ELF-1 (cell line): Measurements from ENCODE around the gene SPPL2A.
"Not testable (repeated sequence)": the region's sequence is repeated elsewhere in the genome, so short reads cannot be mapped to it uniquely, and the experiment has no call there.

Experiments
- DNase-seq: peaks from one replicate; pipeline ENCODE4 v3.0.0-alpha.2; 2016; ENCODE audit warnings: low read depth, low spot score

Gene SPPL2A

DNA sequence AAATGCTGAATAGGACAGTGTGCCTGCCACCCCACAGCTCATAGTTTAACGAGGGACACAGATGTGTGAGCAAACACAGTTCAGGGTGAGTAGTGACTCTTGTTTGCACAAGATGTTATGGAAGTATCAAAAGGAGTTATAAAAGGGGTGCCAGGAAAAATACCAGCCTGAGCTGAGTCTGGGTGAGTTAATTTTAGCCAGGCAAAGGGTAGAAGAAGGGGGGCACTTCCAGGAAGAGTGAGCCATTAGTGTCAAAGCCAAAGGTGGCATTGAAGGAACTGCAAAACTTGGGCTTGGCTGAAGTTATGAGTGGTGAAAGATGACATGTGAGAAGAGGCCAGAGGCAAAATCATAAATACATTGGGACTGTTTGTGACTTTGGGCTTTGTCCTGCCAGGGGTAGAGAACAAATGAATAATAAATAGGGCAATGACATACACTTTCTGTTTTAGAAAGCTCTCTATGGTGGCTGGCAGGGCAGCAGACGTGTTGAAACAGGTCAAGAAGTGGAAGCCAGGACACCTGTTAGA, 1.9 kb upstream of the SPPL2A start:
- no peak for DNase-seq

DNA sequence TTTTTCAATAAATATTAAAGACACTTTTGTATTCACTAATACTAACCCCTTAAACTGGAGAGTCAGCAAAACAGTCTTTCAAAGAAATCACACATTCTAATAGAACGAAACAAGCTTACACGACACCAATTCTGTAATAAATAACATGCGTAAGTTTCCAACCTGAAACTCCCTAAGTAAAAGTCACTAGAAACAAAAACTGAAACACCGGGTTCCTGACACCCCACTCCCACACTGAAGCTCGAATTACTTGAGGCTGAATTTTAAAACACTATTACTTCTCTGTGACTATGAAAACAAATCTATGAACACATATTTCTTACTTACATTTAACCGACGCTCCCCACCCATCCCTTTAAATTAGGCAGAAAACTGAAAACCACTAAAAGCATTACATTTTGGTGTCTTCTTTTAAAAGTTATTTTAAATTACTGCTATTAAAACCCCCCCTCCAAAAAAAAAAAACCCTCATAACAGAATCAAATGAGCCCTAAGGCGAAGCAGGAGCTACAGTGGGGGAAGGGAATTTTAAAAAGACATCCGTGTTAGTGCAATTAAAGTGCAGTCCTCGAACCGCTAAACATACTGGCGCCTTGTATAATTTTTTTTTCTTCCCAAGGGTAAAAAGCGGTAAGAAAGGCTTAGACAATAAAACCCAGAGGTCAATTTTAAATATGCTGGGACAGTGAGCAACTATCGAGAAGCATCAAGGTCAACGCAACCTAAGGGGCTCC, 878 bp downstream of the SPPL2A start:
- DNase-seq: no peak

- DNase-seq: no peak
These were observed 6.7 kb downstream of the SPPL2A start for GRCh38 chr15:50758712-50759205.

DNA sequence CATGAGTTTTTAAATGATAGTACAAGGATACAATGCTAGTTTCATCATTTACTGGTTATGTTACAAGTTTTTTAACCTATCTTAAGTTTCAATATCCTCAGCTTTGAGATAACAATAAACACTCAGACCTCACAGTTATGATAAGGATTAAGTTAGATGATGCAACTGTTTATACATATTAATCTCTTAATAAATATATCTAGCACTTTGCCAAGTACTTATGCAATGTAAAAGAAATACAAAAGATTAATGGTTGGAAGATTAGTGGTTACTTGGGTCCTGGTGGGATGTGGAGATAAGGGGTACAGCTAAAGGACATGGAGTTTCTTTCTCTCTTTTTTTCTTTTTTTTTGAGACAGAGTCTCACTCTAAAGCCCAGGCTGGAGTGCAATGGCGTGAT, 12.0 kb downstream of the SPPL2A start:
- no peak for DNase-seq

DNA sequence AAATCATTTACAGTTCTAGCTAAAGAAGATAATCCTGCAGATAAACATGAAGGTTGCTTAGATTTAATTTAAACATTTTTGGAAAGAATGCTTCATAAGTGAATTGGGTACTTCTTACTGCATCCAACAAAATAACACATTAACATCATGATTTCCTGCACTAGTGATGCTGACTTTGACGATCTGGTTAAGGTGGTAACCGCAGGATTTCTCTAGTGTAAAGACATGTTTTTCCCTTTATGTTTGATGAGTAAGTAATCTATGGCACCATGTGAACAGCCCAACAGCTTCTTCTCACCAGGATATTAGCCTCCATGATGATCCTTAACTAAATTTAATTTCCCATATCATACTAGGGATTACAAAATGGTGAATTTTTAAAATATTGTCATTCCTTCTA, 14.1 kb downstream of the SPPL2A start:
- no peak for DNase-seq

GRCh38 chr15:50750227-50750705, 15.2 kb downstream of the SPPL2A start:
- DNase-seq: no peak

DNA sequence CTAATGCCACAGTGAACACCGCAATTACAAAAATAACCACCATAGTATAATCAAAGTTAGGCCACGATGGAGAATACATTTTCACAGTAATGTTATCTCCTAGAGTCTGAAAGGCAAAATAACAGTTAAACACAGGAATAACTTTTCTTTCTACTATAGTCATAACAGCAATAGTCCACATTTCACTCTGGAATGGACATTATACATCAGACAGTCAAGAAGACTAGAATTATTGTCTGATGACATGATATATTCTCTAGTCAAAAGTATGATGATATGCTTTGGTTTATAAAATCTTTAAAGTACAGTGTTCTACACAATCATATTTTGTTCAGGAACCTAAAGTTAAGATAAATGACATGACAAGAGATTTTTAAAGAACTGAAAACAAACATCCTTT, 18.0 kb downstream of the SPPL2A start:
- DNase-seq: no peak

DNA sequence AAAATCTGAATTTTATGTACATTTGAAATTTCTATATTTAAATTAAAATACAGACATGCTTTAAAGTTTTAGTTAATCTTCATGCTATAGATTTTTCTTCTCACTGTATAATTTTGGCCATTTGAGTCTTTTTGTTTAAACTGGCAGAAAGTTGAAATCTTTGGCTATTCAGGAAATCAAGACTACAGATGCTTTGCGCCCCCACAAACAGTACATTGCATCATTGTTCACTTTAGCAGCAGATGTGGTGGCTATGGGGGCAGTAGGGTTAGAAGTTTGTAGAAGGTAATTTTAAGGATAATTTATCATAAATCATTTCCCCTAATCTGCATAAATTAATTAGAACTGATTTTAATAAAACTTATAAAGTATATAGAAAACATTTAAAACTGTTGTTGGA, 20.9 kb downstream of the SPPL2A start:
- no peak for DNase-seq

DNA sequence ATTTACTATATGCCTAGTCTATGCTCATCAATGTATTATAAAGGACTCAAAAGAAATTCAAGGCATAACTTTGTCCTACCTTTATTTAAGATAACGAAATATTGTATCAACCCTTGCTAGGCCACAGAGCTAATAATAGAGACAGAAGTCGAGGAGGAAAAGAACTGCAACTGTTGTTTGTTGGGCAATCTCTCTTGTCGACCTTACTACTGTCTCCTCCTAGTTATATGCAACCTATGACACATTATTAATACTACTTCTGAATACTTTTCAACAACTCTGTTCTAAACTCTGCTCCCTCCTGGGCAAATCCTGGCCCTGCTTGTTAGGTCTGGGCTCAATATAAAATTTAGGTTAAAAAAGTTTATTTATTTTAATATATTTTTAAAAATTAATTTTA, 24.6 kb downstream of the SPPL2A start:
- DNase-seq: no peak

GRCh38 chr15:50736823-50737222, 28.7 kb downstream of the SPPL2A start:
- DNase-seq: no peak

DNA sequence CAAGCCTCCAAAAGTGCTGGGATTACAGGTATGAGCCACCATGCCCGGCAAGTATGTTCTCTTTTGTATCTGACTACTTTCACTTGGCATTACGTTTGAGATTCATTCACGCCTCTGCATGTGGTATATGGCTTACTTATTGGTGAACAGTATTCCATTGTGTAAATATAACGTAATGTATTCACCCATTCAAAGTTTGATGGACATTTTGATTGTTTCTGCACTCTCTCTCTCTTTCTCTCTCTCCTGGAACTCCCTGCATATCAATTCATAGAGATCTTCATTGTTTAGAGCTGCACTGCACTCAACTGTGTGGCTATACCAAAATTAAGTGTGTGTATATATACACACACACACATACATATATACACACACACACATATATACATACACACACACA, 30.4 kb downstream of the SPPL2A start:
- no peak for DNase-seq

DNA sequence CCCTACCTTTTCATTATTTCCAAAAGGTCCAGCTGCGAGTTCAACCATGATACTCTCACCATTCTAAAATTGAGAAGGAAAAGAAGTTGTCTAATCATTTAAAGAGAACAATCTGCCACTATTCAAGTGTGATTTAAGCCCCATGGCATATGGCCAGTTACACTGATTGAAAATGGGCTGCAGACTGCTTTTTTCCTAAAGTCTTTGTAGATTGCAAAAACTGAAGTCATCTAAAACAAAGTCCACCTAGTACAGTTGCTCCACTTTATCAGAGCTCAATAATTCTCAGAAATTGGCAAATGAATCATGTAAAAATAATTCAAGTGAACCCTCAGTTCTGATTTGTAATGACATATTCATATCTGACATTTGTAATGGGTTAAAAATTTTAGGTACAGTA, 39.2 kb downstream of the SPPL2A start:
- no peak for DNase-seq

DNA sequence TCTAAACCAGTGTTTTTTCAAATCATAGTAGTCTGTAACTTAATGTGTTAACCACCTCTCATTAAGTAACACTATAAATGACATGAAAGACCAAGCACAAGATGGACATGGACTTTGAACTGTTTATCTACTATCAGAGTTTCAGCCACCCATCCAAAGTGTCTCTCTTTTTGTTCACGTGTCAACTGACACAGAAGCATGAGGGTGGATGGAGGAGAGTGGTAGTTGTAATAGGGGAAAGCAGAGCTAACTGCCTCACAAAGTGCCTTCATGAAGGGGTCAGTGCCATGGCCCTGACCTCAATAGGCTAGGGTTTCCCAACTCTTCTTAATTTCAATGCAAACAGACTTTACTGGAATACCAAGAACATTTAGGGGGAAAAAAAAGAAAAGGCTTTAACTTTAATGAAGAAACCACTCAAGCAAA, 46.8 kb downstream of the SPPL2A start:
- no peak for DNase-seq

DNA sequence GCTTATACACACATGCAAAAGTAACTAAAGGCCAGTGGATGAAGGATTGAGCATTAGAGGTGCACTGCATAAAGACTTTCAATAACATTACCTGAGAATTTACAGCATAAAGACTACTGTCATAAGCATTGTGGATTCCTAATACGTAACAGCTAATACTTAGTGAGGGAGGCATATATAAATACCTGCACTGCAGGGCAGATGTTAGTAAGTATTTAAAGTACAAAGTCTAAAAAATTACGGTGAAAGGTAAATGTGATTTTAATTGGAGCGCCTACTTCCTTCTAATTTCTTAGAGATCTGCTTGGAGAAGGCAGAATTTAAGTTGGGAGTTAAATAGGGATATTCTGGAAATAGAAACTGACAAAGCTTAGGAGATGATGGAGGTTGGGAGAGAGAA, 53.5 kb downstream of the SPPL2A start:
- no peak for DNase-seq

DNA sequence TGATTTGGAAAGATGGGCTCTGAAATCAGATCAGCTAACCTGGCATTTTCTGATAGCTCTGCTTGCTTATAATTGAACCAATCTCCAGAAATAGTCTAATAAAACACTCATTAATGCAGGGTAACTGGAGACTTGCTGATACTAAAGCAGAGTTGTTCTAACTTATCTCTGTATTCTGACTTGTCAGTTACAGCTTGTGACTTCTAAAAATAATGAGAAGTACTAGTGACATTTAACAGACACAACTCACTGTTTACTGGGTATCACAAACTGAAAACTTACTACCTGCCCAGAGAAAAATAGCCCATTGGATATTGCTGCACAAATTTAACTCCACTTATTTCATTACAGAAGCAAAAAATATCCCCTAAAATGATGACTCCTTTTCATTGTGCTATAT, 54.9 kb downstream of the SPPL2A start:
- no peak for DNase-seq

- no peak for DNase-seq
These were observed 57.6 kb downstream of the SPPL2A start for GRCh38 chr15:50707878-50708427.

DNA sequence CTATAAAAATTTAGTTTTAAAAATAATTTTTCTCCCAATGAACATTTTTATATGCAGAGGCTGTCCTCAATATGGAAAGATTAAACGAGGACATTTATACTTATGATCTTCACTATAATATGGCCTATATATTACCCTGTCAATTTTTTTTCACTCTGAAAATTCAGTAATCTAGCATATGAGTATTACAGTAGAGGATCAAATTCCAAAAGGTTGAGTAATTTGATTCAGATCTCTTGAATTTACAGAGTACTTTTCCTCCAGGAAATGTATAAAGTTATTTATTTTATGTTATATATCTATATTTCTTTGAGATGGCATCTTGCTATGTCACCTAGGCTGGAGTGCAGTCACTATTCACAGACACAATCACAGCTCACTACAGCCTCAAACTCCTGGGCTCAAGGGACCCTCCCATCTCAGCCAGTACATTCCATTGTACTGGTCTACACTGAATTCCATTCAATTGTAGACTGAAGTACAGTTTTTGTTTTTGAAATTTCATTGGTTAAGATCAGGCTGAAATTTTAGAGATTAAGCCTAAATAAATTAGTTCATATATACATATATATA, 62.7 kb downstream of the SPPL2A start:
- DNase-seq: no peak

DNA sequence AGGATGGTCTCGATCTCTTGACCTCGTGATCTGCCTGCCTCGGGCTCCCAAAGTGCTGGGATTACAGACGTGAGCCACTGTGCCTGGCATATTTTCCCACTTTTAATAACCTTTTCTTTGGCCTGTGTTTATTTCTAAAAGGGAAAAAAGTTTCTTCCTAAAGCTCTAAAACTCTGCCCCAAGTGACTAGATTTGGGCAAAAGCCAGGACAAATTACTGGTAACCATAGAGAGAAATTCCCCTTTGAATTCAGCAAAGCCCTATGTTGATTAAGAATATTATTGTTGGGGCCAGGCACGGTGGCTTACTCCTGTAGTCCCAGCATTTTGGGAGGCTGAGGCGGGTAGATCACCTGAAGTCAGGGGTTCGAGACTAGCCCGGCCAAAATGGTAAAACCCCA, 67.4 kb downstream of the SPPL2A start:
- DNase-seq: no peak

DNA sequence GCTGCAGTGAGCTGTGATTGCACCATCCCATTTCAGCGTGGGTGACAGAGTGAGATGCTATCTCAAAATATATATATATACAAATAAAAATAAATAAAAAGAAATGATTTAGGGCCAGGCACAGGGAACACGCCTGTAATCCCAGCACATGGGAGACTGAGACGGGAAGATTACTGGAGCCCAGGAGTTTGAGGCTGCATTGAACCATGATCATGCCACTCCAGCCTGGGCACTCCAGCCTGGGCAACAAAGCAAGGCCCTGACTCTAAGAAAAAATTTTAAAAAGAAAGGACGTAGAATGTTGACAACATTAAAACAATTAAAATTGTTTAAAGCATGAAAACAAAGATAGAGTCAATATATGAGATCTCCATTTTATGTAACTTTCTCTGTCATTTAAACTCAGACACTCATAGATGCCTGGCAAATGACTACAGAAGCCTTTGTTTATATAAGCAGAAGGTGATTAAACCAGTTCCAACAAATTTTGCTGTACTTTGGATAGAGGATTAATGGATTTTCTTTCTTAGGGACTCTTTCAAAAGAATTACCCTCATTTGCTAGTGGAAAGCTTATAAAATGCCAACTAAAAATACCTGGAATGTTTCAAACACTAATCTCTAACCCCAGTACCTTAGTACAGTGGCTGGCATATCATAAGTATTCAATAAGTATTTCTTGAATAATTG, 68.3 kb downstream of the SPPL2A start:
- no peak for DNase-seq

GRCh38 chr15:50694634-50695165, 70.8 kb downstream of the SPPL2A start:
- not testable (repeated sequence) for DNase-seq

- DNase-seq: no peak
These were observed 78.1 kb downstream of the SPPL2A start for GRCh38 chr15:50687302-50687902.
